Stimulated activated CD4-positive, alpha-beta T cell treated with anti-CD3 and anti-CD28 coated beads, Interleukin-2, amount 100 ng/mL, for 4 hours (primary cell): Measurements from ENCODE around the gene FZR1.
"Not testable (repeated sequence)": the region's sequence is repeated elsewhere in the genome, so short reads cannot be mapped to it uniquely, and the experiment has no call there.

Experiments used
- DNase-seq: peaks from one replicate; pipeline ENCODE4 v3.0.0-alpha.2; 2020; ENCODE audit warnings: low read depth

FZR1 gene

DNA sequence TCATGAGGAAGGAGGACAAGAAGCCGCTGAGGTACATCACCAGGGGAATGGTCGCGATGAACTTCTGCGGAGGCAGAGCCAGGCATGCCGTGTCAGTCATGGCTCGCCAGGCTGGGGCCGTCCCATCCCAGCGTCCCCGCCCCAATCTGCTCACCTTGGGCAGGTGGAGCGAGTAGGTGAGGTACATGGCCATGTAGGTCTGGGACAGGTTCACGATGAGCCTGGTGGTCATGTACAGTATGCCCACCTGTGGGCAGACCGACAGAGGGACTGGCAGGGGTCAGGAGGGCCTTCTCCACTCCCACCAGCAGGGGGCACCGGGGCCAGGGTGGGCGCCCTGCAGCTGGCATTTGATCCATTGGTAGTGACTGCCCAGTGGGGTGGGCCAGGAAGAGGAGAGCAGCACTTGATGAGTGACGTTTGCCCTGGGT, 41.2 kb downstream of the FZR1 start:
- DNase-seq, result no peak

DNA sequence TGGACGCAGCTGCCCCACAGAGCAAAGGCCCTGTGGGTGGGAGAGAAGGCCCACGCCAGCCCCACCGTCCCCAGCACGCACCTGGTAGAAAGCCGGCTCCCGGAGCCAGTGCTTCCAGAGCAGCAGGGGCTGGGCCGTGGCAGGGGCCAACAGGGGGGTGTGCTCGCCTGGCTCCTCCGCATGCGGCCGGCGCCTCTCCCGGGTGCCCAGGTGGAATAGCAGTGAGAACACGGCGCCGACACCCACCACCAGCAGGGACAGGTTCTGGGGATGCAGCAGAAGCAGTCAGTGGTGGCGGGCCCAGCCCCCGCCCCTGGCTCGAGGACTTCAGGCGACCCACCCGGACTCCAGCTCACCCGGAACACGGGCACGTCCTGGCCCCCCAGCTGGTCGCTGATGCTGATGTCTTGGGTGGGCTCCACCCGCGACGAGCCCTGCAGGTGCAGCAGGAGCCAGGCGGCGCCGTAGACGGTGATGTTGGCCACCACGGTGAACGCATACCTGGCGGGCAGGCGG, 41.7 kb downstream of the FZR1 start:
- DNase-seq, result no peak

DNA sequence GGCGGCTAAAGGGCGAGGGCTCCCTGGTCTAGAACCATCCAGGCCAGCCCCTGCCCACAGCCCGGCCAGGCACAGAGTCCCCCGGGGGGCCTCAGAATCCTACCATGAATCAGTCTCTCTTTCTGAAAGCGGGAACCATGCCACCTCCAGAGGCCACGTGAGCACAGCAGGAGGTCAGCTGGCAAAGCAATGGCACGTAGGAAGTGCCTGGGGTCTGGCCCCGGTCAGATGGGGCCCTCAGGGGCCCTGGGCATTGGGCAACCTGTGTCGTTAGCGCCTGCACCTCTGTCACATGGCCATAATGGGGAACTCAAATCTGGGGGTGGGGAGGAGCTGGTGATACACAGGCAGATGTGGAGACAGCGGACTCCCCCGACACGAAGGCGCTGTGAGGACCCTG, 42.5 kb downstream of the FZR1 start:
- DNase-seq, result no peak

DNA sequence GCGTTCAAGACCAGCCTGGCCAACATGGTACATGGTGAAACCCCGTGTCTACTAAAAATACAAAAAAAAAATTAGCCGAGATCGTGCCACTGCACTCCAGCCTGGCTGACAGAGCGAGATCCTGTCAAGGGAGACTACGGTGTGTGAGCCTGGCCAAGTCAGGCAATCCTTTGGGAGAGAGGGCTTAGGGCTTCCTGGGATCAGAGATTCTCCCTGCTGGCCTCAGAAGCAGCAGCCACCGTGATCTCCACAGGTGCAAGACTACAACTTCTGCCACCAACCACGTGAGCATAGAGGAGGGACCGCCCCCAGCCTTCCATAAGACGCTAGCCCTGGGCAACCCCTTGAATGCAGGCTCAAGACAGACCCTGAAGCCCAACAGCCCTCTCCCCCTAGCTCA, 43.7 kb downstream of the FZR1 start:
- no peak for DNase-seq

DNA sequence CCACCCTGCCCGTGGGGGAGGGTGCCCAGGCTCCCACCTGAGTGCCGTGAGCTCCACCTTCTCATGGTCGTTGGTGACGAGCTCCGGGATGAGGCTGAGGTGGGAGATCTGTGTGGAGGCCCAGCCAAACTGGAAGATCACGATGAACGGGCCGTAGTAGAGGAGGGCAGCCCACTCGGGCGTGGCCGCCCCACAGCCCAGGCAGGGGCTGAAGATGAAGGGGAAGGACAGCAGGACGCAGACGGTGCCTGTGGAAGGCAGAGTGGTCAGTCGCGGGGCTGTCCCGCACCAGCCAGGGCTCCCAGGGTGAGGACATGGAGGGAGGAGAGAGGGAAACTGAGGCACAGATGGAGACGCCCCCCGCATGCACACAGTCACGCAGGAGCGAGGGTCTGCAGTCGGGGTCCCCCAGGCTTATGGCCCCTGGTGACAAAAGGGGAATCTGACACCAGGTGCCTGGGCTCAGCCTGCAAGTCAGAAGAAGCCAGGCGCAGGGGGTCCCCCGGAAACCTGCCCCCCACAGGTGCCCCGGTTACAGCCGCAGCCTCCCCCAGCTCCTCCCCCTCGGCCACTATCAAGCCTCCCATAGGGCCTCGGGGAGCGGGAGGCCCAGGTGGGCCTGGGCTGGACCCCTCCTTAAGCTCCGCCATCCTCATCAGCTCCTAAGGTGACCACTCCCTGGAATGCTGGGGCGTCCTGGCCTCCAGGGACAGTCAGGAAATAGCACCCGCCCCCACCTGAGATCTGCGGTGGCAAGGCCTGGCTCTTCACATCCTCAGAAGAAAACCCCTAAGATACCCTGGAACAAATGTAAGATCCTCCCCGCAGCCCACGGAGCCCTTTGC, 45.1 kb downstream of the FZR1 start:
- DNase-seq, result no peak

DNA sequence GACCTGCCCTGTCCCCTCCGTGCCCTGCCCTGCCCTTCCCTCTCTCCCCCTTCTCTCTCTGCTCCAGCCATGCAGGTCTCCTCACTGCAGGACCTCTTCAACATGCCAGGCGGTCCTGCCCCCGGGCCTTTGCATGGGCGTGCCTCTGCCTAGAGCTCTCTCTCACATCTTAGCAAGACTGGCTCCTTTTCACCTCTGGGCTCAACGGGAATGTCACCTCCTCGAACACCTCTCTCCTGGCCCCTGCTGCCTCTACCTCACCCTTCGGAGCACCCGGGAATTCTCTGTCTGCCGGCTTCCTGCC, 45.6 kb downstream of the FZR1 start:
- no peak for DNase-seq

DNA sequence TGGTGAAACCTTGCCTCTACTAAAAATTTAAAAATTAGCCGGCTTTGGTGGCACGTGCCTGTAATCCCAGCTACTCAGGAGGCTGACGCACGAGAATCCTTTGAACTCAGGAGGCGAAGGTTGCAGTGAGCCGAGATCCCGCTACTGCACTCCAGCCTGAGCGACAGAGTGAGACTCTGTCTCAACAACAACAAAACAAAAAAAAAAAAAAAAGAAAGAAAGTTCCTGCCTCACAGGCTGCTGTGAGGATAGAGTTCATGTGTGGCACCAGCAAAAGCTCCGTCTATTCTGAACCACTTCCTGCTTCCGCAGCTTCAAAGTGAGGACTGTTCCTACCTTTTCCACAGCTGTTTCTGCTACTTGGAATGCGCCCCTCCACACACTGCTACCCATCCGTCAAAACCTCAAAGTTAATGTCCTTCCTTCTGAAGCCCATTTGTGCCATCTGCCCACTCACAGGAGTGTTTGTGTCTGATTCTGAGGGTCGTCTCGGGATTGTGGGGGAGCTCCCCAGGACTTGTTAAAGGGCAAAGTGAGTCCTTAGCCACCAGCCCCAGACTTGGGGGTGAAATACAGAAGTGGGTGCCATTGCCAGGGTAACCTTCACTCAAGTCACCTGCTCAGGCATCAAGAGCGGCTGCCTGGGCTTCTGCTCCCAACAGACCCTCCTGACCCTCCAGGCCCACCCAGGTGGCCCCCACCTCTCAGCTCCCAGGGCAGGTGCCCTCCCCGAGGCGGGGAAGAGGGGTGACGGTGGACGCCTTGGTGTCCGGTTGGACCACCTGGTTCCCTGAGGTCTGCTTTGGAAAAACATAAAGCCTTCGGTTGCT, 48.4 kb downstream of the FZR1 start:
- no peak for DNase-seq

DNA sequence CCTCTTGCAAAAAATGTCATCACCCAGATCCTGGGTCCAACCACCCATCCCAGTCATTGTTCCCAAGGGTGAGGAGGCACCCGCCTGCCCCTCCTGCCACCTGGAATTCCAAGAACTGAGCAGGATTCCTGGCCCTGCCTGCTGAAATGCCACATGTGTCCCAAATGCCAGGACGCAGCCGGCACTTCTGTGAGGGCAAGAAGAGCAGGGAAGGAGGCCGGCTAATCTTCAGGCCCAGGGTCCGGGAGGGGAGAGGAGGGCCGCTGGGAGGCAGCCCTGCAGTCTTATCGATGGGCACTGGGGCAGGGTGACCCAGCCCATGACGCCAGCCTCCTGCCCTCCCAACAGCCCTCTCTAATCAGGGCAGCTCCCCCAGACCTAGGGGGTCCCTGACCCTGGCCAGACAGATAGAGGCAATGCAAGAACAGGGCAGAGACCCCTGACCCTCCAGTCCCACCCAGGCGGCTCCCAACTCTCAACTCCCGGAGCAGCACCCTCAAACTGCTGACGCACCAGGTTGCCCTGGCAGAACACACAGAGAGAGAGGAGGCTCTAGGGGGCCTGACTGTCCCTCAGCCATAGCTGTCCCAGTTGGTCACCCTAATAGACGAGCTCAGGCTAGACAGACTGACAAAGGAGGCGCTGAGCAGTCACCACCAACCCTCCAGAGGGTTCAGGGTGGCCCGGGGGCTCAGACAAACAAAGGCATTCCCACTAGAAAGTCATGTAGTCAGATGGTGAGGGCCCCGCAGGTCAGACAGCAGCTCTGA, 49.7 kb downstream of the FZR1 start:
- no peak for DNase-seq

DNA sequence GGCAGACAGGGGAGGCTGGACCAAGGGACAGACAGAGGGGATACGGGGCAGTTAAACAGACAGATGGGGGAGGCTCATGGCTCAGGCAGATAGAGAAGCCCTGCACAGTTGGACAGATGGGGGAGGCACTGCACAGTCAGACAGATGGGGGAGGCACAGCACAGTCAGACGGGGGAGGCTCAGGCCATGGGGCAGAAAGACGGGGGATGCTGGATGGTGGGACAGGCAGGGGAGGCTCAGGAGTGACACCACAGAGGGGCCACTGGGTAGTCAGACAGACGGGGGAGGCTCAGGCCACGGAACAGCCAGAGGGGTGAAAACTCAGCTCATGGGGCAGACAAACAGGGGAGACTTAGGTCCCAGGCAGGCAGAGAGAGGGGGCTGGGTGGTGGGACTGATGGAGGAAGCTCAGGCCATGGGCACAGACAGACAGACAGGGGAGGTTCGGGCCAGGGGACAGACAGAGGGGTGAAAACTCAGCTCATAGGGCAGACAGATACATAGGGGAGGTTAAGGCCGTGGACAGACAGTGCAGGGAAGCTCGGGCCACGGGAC, 50.4 kb downstream of the FZR1 start:
- DNase-seq, result no peak

DNA sequence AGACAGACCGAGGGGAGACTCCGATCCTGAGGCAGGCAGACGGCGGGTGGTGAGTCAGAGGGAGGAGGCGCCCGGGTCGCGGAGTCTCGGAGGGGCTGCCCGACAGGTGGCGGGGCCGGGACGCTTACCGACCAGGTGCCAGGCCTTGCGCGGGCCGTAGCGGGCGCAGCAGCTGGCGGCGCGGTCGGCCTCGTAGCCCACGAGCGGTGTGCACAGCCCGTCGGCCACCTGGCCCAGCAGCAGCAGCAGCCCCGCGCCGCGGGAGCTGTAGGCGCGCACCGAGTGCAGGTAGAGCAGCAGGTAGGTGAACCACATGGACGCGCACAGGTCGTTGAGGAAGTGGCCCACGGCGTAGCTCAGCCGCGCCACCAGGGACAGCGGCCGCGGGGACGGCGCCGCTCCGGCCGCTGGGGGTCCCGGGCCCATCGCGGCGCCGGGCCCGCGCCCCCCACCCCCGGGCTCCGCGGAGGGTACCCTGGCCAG, 50.9 kb downstream of the FZR1 start:
- peak; percentile 65 for DNase-seq

DNA sequence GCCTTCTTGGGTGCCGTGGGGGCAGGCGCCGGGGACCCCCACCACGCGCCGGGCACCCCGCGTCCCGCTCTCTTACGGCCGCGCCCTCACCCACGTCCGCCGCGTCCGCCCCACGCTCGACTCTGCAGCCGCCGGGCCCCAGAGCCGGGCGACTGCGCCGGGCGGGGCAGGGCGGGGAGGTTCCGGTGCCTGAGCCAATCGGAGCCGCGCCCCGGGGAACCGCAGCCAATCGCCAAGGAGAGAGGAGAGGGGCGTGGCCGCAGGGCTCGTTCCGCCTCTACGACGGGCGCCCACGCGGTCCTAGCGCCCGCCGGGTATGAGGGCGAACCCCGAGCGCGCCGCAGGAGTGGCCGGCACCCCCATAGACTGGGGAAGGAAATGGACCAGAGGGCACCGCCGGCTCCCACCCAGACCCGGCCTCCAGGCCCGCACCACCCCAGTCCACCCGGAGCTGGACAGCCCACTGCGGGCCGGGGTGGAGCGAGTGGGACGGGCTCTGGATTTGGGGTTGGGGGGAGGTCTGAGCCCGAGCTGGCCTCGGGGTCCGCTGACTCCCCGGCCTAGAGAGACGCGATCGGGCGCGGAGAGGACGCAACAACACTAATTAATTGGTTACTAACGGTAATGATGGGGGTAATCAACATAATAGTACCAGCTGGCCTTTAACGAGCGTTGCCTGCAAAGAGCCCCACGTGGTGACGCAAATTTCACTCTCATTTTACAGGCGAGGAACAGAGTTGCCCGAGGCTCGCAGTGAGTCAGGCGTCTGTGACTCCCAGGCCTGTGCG, 51.5 kb downstream of the FZR1 start, which contains the start of gene MFSD12:
Gene MFSD12 (minus strand): TSS at position 126 of the 788 bp plus-strand sequence. CDS start 183 bp downstream, outside the sequence.
- DNase-seq, result peak; percentile 94

DNA sequence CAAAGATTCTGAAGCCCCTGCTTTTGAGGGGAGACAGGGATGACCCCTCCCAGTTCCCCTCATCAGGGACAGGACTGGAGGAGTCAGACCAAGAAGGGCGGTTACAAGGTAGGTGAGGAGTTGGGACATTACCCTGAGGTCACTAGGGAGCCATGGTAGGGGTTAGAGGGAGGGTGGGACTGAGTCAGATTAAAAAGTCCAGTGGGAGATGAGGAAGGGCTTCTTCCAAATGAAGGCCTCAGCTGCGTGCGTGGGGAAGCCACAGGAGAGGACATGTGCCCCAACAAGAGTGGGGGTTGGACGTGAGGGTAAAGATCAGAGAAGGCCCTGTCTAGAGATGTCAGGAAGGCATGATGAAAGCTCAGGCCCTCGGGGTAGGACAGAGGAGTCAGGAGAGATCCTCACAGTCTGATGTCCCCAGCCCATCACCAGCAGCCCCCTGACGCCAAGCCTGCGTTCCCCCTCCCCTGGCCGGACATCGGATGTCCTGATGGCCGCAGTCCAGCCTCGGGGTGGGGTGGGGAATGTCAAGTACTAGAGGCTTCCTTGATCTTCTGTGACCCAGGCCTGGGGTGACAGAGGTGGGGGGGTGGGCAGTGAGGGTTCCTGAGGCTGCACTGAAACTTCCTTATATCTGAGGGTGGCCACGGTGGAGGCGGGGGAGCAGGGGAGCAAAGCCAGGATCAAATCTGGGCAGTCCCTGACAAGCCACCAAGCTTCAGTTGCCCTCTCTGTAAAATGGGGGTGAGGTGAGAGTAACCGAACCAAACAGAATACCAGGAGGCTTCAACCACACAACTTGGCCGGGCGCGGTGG, 57.8 kb downstream of the FZR1 start:
- no peak for DNase-seq

DNA sequence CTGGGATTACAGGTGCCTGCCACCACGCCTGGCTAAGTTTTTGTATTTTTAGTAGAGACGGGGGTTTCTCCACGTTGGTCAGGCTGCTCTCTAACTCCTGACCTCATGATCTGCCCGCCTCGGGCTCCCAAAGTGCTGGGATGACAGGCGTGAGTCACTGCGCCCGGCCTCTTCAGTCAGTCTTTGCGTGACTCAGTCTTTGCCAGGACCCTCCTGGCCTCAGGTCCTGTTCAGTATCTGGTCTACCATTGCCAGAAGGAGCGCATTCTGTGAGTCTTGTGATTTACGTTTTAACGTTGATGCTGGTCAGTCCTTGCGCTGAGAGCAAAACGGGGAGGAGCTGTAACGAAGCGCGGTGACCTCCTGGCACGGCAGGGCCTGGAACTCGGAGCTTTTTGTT, 59.0 kb downstream of the FZR1 start:
- no peak for DNase-seq

DNA sequence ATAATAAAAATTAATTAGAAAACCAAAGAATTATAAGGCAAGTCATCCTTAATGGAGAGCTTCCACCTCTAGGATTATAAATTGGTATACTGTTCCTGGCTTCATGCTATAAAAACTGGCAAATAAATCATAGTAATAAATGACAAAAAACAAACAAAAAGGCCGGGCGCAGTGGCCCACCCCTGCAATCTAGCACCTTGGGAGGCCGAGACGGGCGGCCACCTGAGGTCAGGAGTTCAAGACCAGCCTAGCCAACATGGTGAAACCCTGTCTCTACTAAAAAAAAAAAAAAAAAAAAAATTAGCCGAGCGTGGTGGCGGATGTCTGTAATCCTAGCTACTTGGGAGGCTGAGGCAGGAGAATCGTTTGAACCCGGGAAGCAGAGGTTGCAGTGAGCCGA, 63.9 kb downstream of the FZR1 start:
- DNase-seq, result not testable (repeated sequence)

DNA sequence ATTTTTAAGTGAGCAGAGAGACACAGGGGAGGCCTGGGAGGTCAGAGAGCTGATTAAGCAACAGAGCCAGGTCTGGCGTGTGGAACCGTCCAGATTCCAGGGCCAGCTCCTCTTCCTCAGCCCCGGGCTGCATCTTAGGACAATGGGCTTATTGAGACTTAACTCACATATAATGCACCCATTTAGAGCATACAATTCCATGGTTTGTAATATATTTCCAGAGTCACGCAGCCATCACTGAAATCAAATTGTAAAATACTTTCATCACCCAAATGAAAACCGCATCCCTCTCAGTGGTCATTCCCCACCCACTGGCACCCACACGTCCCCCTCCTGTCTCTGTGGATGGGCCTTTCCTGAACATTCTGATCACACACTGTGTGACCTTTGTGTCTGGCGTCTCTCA, 64.5 kb downstream of the FZR1 start:
- no peak for DNase-seq

DNA sequence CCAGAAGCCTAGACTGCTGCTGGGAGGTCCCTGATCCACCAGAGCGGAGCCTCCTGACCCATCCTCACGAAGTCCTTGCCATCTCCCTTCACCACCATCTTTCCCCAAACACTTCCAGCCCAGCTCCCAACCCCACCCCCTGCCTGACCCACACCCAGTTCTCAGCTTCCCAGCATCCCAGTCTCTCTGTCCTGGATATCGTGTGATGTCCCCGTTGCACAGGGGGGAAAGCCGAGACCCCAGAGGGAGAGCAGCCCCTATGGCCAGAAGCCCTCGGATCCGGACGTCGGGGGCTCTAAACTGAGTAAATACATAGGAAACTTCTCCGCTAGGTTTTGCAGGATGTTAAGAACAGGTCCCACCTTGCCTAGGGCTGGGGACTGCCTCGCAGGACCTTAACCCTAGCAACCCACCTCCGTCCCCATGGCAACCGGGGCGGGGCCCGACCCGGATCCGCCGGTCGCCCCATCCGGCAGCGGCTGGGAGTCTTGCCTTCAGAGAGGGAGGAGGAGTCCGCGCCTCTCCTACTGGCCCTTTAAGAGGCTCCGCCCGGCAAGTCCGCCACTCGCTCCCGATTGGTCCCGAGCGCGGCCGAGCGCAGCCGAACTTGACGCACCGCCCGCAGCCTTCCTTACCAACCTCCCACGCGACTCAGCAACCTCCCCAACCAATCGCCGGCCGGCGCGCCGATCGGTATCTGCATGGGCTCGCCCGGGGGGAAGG, 66.2 kb downstream of the FZR1 start:
- peak; percentile 100 for DNase-seq

DNA sequence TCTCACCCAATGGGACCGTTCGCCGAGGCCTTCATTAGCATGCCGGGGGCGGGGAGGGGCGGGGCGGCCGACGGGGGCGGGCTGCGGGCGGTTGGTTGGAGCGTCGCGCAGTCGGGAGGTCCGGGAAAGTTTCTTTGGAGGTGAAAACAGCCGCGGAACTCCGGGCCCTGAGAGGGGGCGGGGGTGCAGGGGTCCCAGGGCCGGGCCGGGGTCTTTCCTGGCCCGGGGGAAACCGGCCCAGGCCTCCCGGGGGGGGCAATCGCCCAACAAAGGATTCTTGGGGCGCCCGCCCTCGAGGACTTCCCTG, 66.7 kb downstream of the FZR1 start, which contains the start of gene HMG20B:
Gene HMG20B (plus strand): TSS at position 90 of the 307 bp plus-strand sequence. CDS start 366 bp downstream, outside the sequence.
- DNase-seq, result no peak

DNA sequence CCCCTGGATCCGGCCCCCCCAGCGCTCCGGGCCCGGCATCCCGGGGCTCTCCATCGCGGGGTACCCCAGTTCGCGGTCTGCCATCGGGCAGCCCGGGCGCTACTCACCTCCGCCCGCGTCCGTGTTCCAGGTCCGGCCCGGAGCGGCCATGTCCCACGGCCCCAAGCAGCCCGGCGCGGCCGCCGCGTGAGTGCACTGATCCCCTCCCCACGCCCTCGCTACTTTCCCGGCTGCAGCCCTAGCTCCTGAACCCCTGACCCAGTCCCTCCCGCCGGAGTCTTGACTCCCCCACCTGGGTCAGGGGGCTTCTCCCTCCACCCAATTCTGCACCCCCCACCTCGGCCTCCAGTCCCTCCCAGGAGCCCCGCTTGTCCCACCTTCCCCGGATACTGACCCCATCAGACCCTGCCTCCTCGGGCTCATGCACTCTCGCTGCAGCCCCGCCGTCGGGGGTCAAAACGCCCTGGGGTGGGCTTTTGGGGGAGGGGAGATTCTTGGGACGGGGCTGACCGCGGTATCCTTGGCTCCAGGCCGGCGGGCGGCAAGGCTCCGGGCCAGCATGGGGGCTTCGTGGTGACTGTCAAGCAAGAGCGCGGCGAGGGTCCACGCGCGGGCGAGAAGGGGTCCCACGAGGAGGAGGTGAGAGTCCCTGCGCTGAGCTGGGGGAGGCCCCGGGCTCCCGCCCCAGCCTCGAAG, 67.2 kb downstream of the FZR1 start:
- DNase-seq, result no peak
